Calu3 (cell line): ENCODE results near the gene KCNA4. TPM values are rescaled to one million over a fixed set of nuclear protein-coding genes. Genes with fewer than 3 reads are reported as not detected.

Experiments used
- BruUV-seq: library from RNA; stranded (reverse); fragments of 400-500 nt; replicated peaks from 2 replicates; lab custom pipeline; 2021; lab: Mats Ljungman, UMichigan
- CTCF ChIA-PET: fragments of 300-600 bp; sonication (Branson Sonifier 250); formaldehyde crosslinking; loops from one replicate; lab custom pipeline; 2022; ENCODE audit warnings: antibody characterized with exemption; lab: Charles Lee
- DNase-seq: peaks from one replicate; pipeline ENCODE4 v3.0.0; 2022
- H3K27ac Mint-ChIP-seq: one replicate; pipeline ENCODE4 v1.8.0; 2022; ENCODE audit warnings: mixed read lengths; ENCODE audit not compliant: unreplicated experiment
- H3K27me3 Mint-ChIP-seq: one replicate; pipeline ENCODE4 v1.8.0; 2022; ENCODE audit warnings: mixed read lengths; ENCODE audit not compliant: unreplicated experiment
- H3K36me3 Mint-ChIP-seq: one replicate; pipeline ENCODE4 v1.8.0; 2022; ENCODE audit warnings: mild to moderate bottlenecking, moderate library complexity, mixed read lengths; ENCODE audit not compliant: insufficient read depth, unreplicated experiment
- H3K4me1 Mint-ChIP-seq: one replicate; pipeline ENCODE4 v1.8.0; 2022; ENCODE audit warnings: mild to moderate bottlenecking, low read depth, mixed read lengths; ENCODE audit not compliant: unreplicated experiment
- H3K4me3 Mint-ChIP-seq: one replicate; pipeline ENCODE4 v1.8.0; 2022; ENCODE audit warnings: mild to moderate bottlenecking, low read depth, moderate library complexity, mixed read lengths; ENCODE audit not compliant: unreplicated experiment
- H3K9me3 Mint-ChIP-seq: one replicate; pipeline ENCODE4 v1.8.0; 2022; ENCODE audit warnings: low read depth, mixed read lengths; ENCODE audit not compliant: unreplicated experiment
- CTCF ChIP-seq: fragments of 200-600 bp; IDR thresholded peaks from one replicate; pipeline ENCODE4 v1.8.0; 2022; ENCODE audit warnings: antibody characterized with exemption; ENCODE audit not compliant: unreplicated experiment
- intact Hi-C: fragments of 100-400 bp; cut with micrococcal nuclease; formaldehyde crosslinking; loops from one replicate; pipeline ENCODE4 v1.10.0; 2022; ENCODE audit not compliant: unreplicated experiment
- total RNA-seq: library from RNA; stranded (reverse); gene quantifications from 2 replicates; pipeline ENCODE4 v1.2.3, GENCODE V29; 2022

Gene KCNA4
- total RNA-seq, 1 experiment from 2014 or later, result not detected

- no TSS peak for BruUV-seq
- H3K4me1 Mint-ChIP-seq, result no peaks in the 10 kb centered on the region
- H3K36me3 Mint-ChIP-seq, result no peaks in the 10 kb centered on the region
- no peak for TF ChIP-seq CTCF
- intact Hi-C loops, result no loop called here
- no peaks in the 10 kb centered on the region for H3K27me3 Mint-ChIP-seq
- H3K4me3 Mint-ChIP-seq, result no peak overlapping the region
- DNase-seq, result no peak
- H3K27ac Mint-ChIP-seq, result no peak overlapping the region
- no peaks in the 10 kb centered on the region for H3K9me3 Mint-ChIP-seq
- CTCF ChIA-PET, result no interaction called here
Measured at GRCh38 chr11:30006876-30007275, 10.0 kb downstream of the KCNA4 start.

- Mint-ChIP-seq H3K9me3 (no peaks in the 10 kb centered on the region), H3K27me3 (no peaks in the 10 kb centered on the region), H3K27ac (no peak overlapping the region), H3K36me3 (no peaks in the 10 kb centered on the region), H3K4me3 (no peak overlapping the region), H3K4me1 (no peaks in the 10 kb centered on the region)
- intact Hi-C loops, result no loop called here
- no peak for TF ChIP-seq CTCF
- DNase-seq, result no peak
- CTCF ChIA-PET, result no interaction called here
- no TSS peak for BruUV-seq
Measured at GRCh38 chr11:30002157-30002785, 14.6 kb downstream of the KCNA4 start.

DNA sequence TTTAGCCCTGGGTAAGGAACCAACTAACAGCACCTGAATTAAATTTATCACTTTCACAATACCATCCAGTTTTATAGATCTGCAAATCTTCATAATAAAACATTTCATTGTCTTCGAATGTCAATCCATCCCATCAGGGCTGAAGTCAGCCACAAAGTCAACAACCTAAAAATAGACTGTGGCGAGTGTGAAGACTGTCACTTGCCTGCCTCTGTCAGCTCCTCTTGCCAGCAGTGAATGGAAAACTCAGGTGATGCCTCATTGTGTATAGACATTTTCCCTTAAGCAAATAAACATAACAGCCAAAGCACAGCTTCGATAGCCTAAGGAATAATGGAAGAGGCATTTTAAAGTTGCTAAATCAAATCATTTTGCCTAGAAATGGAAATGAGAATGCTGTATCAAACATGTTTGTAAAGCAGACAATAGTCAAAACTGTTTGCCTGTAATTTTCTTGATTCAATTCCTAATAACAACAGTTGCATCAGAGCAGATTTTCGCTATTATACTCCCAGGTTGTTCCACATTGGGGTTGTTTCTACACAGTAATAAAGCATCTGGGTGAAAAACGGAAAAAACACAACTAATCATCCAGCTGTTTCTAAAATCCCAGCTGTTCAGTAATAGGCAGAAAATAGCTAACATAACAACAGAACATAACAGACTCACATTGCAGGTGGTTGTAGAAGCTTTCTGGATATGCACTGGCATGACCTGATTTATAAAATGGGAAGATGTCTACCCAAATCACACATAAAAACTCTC is 15.7 kb downstream of the KCNA4 start:
- CTCF ChIA-PET, result no interaction called here
- no peak overlapping the region for H3K4me3 Mint-ChIP-seq
- H3K36me3 Mint-ChIP-seq, result no peaks in the 10 kb centered on the region
- H3K27ac Mint-ChIP-seq, result no peak overlapping the region
- no peak for TF ChIP-seq CTCF
- H3K9me3 Mint-ChIP-seq, result no peaks in the 10 kb centered on the region
- no peak for DNase-seq
- intact Hi-C loops, result no loop called here
- BruUV-seq, result no TSS peak
- no peaks in the 10 kb centered on the region for H3K4me1 Mint-ChIP-seq
- no peaks in the 10 kb centered on the region for H3K27me3 Mint-ChIP-seq

- intact Hi-C loops, result no loop called here
- BruUV-seq, result no TSS peak
Measured at GRCh38 chr11:29996016-29996415, 20.8 kb downstream of the KCNA4 start.

More at GRCh38 chr11:29996016-29996415, 20.8 kb downstream of the KCNA4 start:
- H3K27ac Mint-ChIP-seq, result no peak overlapping the region
- no peaks in the 10 kb centered on the region for H3K36me3 Mint-ChIP-seq
- peaks cover 4% of the 10 kb centered on the region for H3K9me3 Mint-ChIP-seq
- no peaks in the 10 kb centered on the region for H3K27me3 Mint-ChIP-seq
- TF ChIP-seq CTCF, result no peak
- CTCF ChIA-PET, result no interaction called here
- no peak for DNase-seq
- no peaks in the 10 kb centered on the region for H3K4me1 Mint-ChIP-seq
- no peak overlapping the region for H3K4me3 Mint-ChIP-seq
